Fibroblast of lung (primary cell): ENCODE results near the gene SH3D21. TPM values are rescaled to one million over a fixed set of nuclear protein-coding genes. Genes with fewer than 3 reads are reported as not detected.

Experiments
- DNase-seq, 2 donors: peaks; one replicate each; pipeline versions ENCODE4 v3.0.0 to v3.0.0-alpha.2; 2010; ENCODE audit warnings: low read depth in 2 of 2
- H2AFZ ChIP-seq: 2 replicates; pipeline ENCODE4 v1.5.1; 2012; ENCODE audit warnings: low read length, control low read depth, inconsistent platforms
- H3K27ac ChIP-seq: 2 replicates; pipeline ENCODE4 v1.5.1; 2011; ENCODE audit warnings: low read length, control low read depth; ENCODE audit not compliant: insufficient read depth
- H3K27me3 ChIP-seq: 2 replicates; pipeline ENCODE4 v1.5.1; 2011; ENCODE audit warnings: mild to moderate bottlenecking, low read length; ENCODE audit not compliant: control insufficient read depth, insufficient read depth
- H3K36me3 ChIP-seq: 2 replicates; pipeline ENCODE4 v1.5.1; 2011; ENCODE audit warnings: low read length; ENCODE audit not compliant: control insufficient read depth, insufficient read depth
- H3K4me1 ChIP-seq: 2 replicates; pipeline ENCODE4 v1.5.1; 2011; ENCODE audit warnings: low read length; ENCODE audit not compliant: control insufficient read depth, insufficient read depth; ENCODE audit errors: extremely low read depth
- H3K4me2 ChIP-seq: 2 replicates; pipeline ENCODE4 v1.5.1; 2011; ENCODE audit warnings: low read length, control low read depth; ENCODE audit not compliant: insufficient read depth; ENCODE audit errors: extremely low read depth
- H3K4me3 ChIP-seq, 4 experiments: fragments of 200-600 bp in 1 of 4; sonication (generic) in 1 of 4; replicated peaks in 1 of 4; 2 replicates each; pipeline ENCODE4 v1.5.1; 2011 to 2016; ENCODE audit warnings: low read length in 4 of 4, low read depth in 3 of 4, mild to moderate bottlenecking in 3 of 4, control low read depth in 2 of 4, inconsistent platforms in 1 of 4, mixed read lengths in 1 of 4; ENCODE audit not compliant: insufficient read depth in 1 of 4; ENCODE audit errors: control extremely low read depth in 1 of 4
- H3K79me2 ChIP-seq: 2 replicates; pipeline ENCODE4 v1.5.1; 2012; ENCODE audit warnings: mild to moderate bottlenecking, low read length, inconsistent platforms; ENCODE audit not compliant: control insufficient read depth, insufficient read depth
- H3K9ac ChIP-seq: 2 replicates; pipeline ENCODE4 v1.5.1; 2011; ENCODE audit warnings: mild to moderate bottlenecking, low read length, control low read depth; ENCODE audit not compliant: insufficient read depth
- H3K9me3 ChIP-seq: 2 replicates; pipeline ENCODE4 v1.5.1; 2012; ENCODE audit warnings: low read depth, low read length; ENCODE audit not compliant: control insufficient read depth, insufficient read depth
- H4K20me1 ChIP-seq: 2 replicates; pipeline ENCODE4 v1.5.1; 2011; ENCODE audit warnings: low read length; ENCODE audit not compliant: control insufficient read depth, insufficient read depth; ENCODE audit errors: extremely low read depth
- CTCF ChIP-seq, 2 donors: IDR thresholded peaks in 1 of 2; conservative IDR thresholded peaks in 1 of 2; 1 replicate in 1 of 2; 2 replicates in 1 of 2; pipeline ENCODE4 v1.5.1; 2011 to 2012; ENCODE audit warnings: low read length in 2 of 2, control low read depth in 1 of 2, inconsistent platforms in 1 of 2, low read depth in 1 of 2, mild to moderate bottlenecking in 1 of 2
- EZH2 ChIP-seq: IDR thresholded peaks from 2 replicates; pipeline ENCODE4 v1.5.1; 2012; ENCODE audit warnings: low read length, control low read depth, mild to moderate bottlenecking; ENCODE audit errors: missing control alignments
- polyA plus RNA-seq, 2 donors: library from polyadenylated mRNA; depleted of rRNA in 1 of 2; stranded (reverse) in 1 of 2; unstranded in 1 of 2; fragments of >200 nt; gene quantifications; 2 replicates each; pipeline ENCODE4 v1.2.1, GENCODE V29; 2011 to 2012; ENCODE audit warnings: missing spikeins in 1 of 2
- total RNA-seq: library from RNA; depleted of rRNA; stranded (reverse); fragments of >200 nt; gene quantifications from 2 replicates; pipeline ENCODE4 v1.2.1, GENCODE V29; 2014

SH3D21 gene
- total and polyA plus RNA-seq, 2 donors (not counting 1 experiment from before 2014, with no cell fraction given), result 1.9 to 3.3 TPM

DNA sequence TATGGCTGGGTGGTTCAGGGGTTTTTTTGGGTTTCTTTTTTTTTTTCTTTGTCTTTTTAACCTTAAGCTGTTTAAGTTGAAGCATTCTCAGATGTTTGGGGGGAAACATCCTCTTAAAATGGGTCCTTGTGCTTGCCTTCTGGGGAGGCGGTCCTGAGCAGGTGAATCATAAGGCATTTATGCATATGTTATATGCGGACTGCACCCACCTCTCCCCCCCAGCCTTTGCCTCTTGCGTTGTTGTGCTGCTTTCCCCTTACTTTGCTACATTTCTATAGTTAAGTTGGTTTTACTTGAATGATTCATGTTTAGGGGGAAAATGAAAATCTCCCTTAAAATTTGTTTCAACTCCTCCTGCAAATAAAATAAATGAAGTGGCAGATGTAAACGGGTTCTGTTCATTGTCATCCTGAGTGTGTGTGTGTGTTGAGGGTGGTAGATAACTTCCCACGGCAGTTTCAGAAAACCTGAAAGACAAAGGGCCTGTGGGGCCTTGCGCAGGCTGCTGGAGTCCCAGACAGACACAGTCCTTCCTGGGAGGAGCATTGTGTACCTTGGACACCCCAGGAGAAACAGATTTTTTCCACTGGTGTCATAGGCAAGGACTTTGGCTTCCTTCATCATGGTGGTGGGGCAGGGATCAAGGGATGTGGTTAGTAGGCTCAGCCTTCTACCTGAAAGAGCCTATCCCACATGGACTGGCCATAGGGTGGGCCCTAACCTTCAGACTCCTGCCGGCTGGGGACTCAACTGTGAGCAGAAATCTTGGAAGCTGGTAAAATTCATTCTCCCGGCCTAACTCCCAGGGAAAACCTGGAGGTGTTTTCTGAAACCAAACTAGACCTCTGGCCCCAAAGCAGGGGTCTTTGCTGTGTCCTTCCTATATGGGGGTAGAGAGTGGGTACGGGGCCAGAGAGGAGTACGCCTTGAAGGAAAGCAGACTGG lies 926 bp upstream of the SH3D21 start:
- H4K20me1 ChIP-seq, result no peaks in the 10 kb centered on the region
- peaks cover 7% of the 10 kb centered on the region for H3K4me1 ChIP-seq
- H3K36me3 ChIP-seq, result peaks cover 25% of the 10 kb centered on the region
- H3K9me3 ChIP-seq, result no peaks in the 10 kb centered on the region
- no peak overlapping the region for H2AFZ ChIP-seq
- H3K4me3 ChIP-seq, result no peak overlapping the region
- peaks cover 2% of the 10 kb centered on the region for H3K79me2 ChIP-seq
- TF ChIP-seq CTCF (conservative IDR thresholded peaks at IDR 0.05 in 1 of 2, IDR thresholded peaks at IDR 0.05 in 1 of 2; ENCODE audit: low read depth in 1 of 2, low read length in 2 of 2), result no peak
- no peak for TF ChIP-seq EZH2
- H3K27me3 ChIP-seq, result no peaks in the 10 kb centered on the region
- no peak overlapping the region for H3K4me2 ChIP-seq
- no peak overlapping the region for H3K27ac ChIP-seq
- no peak for DNase-seq
- H3K9ac ChIP-seq, result no peak overlapping the region

GRCh38 chr1:36305915-36306209 lies 306 bp upstream of the SH3D21 start:
- Histone ChIP-seq H3K36me3 (peaks cover 21% of the 10 kb centered on the region), H3K4me2 (no peak overlapping the region)

More at GRCh38 chr1:36305915-36306209, 306 bp upstream of the SH3D21 start:
- H4K20me1 ChIP-seq, result no peaks in the 10 kb centered on the region
- no peak overlapping the region for H3K4me3 ChIP-seq
- H3K79me2 ChIP-seq, result peaks cover 2% of the 10 kb centered on the region
- no peak overlapping the region for H2AFZ ChIP-seq
- no peaks in the 10 kb centered on the region for H3K27me3 ChIP-seq
- H3K27ac ChIP-seq, result no peak overlapping the region
- TF ChIP-seq EZH2, result no peak
- peak in 1 of 2 donors; percentile 4 for TF ChIP-seq CTCF (conservative IDR thresholded peaks at IDR 0.05 in 1 of 2, IDR thresholded peaks at IDR 0.05 in 1 of 2; ENCODE audit: low read depth in 1 of 2, low read length in 2 of 2)
- no peak for DNase-seq
- peaks cover 7% of the 10 kb centered on the region for H3K4me1 ChIP-seq
- no peak overlapping the region for H3K9ac ChIP-seq
- H3K9me3 ChIP-seq, result no peaks in the 10 kb centered on the region
